H54 (cell line): ENCODE results near the gene DAGLA.

Experiments used
- DNase-seq: peaks from one replicate; pipeline ENCODE4 v3.0.0; 2011; ENCODE audit warnings: low spot score, mixed read lengths; ENCODE audit not compliant: insufficient read length
- FAIRE-seq: peaks from 3 replicates; lab custom pipeline; 2011; peaks lifted over from hg19 to GRCh38; lab: Jason Lieb, UNC
- POLR2A ChIP-seq: IDR thresholded peaks from 2 replicates; pipeline ENCODE4 v1.6.1; 2011; ENCODE audit warnings: low read depth, mild to moderate bottlenecking, low read length

The DAGLA gene

DNA sequence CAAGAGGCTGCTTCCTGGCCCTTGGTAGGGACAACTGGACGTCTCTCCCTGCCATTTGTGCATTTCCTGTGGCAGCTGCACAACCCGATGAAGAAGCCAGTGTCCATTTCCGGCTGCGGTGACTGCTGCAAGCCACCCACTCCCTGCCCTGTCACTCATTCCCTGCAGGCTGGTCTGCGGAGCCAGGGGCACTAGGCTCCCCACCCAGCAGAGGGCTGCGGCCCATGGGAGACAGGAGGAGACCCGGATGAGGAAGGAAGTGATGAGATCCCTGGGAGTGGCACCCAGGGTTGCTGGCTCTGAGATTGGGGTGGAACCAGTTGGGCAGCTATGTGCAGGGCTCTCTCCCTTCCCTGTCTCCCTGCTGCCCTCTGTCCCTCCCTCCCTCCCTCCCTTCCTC is 62.2 kb downstream of the DAGLA start:
- no peak for FAIRE-seq
- TF ChIP-seq POLR2A: no peak
- DNase-seq: no peak

DNA sequence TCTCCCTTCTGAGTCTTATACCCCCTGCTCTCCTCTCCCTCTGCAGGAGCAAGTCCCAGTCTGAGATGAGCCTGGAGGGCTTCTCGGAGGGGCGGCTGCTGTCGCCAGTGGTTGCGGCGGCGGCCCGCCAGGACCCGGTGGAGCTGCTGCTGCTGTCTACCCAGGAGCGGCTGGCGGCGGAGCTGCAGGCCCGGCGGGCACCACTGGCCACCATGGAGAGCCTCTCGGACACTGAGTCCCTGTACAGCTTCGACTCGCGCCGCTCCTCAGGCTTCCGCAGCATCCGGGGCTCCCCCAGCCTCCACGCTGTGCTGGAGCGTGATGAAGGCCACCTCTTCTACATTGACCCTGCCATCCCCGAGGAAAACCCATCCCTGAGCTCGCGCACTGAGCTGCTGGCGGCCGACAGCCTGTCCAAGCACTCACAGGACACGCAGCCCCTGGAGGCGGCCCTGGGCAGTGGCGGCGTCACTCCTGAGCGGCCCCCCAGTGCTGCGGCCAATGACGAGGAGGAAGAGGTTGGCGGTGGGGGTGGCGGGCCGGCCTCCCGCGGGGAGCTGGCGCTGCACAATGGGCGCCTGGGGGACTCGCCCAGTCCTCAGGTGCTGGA is 63.4 kb downstream of the DAGLA start:
- no peak for TF ChIP-seq POLR2A
- FAIRE-seq: no peak
- no peak for DNase-seq

- TF ChIP-seq POLR2A: no peak
- no peak for DNase-seq
- no peak for FAIRE-seq
Measured at GRCh38 chr11:61744181-61744580, 64.0 kb downstream of the DAGLA start.

DNA sequence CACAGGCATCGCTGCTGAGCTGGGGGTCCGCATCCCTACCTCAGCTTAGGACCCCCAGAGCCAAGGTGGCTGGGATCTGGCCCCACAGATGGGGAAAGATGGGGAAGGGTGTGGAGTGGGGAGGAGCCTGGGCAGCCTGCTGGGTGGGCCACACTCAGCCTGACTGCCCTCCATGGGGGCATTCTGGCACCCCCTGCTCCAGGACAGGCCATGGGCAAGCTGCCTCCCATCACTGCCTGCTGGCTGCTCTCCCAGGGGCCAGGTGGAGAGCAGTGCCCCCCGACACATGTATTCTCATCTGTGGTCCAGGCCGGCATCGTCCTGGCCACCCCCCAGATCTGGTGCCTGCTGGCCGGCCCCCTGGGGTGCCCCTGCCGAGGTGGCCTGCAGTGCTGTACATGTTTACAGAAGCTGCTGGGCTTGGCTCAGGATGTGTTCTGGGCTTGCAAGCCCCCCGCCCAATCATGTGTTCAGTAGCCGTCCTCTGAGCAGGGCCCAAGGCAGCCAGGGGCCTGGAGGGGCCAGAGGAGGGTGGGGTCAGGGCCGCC is 64.5 kb downstream of the DAGLA start:
- DNase-seq (no peak), FAIRE-seq (no peak)
- no peak for TF ChIP-seq POLR2A

DNA sequence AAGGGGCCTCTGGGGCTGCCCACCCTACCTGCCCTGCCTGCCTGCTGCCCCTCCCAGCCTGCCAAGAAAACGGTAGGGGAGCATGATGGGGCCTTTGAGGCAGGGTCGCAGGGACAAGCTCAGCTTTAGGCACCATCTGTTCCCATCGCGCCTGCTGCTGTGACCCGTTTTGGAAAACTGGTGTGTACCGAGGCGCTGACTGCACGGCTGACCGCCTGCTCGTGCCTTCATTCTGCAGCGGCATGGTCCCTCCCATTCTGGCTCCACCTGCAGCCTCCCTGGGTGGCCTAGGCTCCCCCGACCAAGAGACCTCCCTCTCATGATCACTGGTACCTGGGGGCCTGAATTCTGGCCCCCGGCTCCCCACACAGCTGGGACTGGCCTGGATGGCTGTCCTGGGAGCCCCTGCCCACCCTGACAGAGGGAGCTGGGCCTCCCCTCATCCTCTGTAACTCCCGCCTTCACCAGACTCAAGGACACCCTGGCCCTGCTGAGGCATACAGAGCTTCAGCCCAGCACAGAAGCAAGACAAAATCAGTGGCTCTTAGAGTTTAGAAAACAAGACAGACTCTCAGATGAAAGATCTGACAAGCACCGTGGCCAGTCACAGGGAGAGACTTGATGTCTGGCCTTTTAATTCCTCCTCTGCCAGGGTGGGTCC is 65.7 kb downstream of the DAGLA start:
- DNase-seq: no peak
- no peak for TF ChIP-seq POLR2A
- no peak for FAIRE-seq

GRCh38 chr11:61746442-61747191 is 66.4 kb downstream of the DAGLA start:
- DNase-seq (no peak), FAIRE-seq (no peak)
- no peak for TF ChIP-seq POLR2A

DNA sequence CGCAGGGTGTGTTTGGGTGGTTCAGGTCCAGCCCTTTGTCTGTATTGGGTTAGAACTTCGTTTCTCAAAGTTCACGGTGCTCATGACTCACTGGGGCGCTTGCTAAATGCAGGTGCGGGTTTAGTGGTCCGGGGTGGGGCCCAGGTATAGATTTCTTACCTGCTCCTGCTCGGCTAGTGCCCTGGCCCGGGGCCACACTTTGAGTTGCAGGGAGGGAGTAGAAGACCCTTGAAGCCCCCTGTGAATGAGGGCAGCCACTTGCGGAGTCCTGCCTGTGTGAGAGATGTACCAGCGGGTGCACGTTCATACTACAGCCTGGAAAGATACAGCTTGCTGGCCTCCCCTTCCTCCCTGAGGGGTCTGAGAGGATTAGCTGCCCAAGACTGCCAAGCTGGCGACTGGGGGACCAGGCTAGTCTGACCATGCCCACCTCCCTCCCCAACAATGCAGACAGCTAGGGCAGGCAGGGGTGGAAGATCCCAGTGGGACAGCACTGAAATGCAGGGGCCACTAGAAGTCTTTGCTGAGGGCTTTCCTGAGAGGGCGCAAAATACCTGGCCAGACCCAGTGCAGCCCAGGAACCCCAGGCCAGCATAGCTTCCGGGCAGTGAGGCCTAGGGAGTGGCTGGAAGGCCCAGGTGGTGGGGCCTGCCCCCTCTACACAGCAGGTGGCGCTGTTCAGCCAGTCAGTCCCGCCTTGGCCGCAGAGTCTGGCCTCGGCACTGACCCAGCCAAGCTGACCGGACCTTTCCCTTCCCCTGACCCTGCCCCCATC is 67.2 kb downstream of the DAGLA start:
- DNase-seq (peak; percentile 88), FAIRE-seq (no peak)
- no peak for TF ChIP-seq POLR2A

DNA sequence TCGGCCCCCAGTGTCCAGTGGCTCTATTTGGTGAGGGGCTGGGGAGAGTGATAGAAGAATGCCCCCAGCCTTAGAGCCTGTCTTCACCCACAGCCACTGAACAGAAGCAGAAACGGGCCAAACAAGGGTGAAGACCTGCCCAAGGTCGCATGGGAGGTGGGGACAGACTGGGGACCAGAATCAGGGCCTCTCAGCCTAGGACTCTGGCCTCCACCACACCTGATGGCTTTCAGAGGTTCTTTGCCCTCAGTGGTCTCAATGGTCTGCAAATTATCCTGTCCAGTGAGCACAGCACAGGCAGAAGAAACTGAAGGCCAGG is 67.7 kb downstream of the DAGLA start:
- DNase-seq: no peak
- FAIRE-seq: no peak
- no peak for TF ChIP-seq POLR2A

DNA sequence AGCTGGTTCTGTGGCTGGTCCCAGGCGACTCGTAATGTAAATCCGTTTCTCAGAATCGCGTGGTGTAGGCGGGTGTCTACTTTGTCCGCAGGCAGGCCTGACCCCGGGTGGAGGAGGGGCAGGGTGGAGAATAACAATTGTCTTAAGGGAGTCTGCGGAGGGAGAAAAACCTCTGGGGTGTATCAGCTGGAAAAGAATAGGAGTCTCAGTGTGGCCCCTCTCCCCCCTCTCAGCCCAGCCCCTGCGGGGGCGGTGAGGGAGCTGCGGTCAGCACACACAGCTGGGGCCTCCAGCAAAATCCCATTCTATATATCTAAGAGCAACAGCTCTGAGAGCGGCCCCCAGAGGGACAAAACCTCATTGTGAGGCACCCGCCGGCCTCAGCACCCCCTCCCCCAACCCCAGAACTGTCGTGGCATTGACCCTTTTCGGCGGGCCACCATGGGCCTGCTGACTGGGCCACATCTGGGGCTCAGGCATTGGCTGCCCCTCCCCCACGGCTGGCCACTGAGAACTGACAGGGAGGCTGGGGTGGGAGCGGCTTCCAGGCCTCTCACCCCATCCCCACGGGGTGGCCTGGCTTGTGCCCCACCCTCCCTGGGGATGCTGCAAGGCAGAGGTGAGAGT is 69.5 kb downstream of the DAGLA start:
- FAIRE-seq: no peak
- TF ChIP-seq POLR2A: no peak
- no peak for DNase-seq

DNA sequence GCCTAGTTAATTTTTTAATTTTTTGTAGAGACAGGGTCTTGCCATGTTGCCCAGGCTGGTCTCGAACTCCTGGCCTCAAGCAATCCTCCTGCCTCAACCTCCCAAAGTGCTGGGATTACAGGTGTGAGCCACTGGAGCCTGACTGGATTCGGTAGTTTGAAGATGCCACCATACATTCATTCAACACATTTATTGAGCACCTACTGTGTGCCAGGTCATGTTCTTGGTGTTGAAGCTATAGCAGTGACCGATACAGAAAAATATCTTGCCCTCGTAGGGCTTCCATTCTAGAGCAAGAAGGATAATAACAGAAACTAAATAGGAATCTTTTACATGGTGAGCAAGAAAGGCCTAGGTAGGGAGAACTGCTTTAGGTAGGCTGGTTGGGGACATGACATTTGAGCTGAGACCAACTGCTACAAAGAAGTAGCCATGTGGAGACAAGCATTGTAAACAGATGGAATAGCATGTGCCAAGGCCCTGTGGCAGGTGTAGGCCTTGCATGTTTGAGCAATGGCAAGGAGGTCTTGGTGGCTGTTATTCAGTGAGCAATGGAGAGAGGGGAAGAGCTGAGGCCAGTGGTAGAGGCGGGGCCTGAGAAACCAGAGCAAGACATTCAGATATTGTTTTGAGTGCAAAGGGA is 70.6 kb downstream of the DAGLA start:
- FAIRE-seq (no peak), DNase-seq (no peak)
- no peak for TF ChIP-seq POLR2A

- TF ChIP-seq POLR2A: no peak
- DNase-seq (no peak), FAIRE-seq (no peak)
Measured at GRCh38 chr11:61751384-61751783, 71.2 kb downstream of the DAGLA start.

DNA sequence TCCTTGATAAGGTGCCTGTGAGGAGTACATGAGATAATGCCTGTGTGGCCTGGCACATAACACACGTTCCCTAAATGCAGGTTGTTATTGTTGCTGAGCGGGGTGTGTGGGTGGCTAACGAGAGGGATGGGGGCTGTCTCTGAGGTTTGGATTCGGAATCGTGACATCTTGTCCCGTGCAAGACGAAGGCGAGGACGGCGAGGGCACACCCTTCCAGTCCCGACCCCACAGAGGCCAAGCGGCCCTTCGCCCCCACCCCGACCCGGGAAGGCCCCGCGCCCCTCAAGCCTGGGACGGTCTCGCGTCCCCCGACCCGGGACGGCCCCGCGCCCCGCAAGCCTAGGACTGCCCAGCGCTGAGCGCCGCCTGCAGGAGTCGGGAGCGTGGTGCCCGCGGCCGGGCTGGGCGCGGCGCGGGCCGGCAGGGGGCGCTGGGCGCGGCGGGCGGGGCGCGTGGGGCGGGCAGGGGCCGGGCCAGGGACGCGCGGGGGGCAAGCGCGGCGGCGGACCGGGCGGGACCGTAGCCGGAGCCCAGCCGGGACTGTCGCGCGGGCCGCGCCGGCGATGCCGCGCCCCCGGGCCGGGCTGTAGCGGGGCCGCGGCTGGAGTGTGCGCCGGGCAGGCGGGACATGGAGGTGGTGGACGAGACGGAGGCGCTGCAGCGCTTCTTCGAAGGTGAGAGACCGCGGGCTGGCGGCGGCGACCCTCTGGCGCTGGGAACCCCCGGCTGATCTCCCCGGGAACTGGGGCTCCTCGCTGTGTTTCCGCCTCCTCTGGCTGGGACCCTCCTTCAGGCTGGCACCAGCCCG is 72.1 kb downstream of the DAGLA start, which contains the start of gene MYRF:
MYRF (plus strand) TSS at position 520 of the 808 bp plus-strand sequence; CDS start at position 629, 109 bp downstream.
- FAIRE-seq (no peak), DNase-seq (peak; percentile 57)
- peak; percentile 26; the same call in 1 of the 2 replicates for TF ChIP-seq POLR2A
